ENCODE results near the gene STAT4.
A peak's percentile ranks its signal among the peaks of the same experiment; 100 is the strongest.

STAT4 gene

DNA sequence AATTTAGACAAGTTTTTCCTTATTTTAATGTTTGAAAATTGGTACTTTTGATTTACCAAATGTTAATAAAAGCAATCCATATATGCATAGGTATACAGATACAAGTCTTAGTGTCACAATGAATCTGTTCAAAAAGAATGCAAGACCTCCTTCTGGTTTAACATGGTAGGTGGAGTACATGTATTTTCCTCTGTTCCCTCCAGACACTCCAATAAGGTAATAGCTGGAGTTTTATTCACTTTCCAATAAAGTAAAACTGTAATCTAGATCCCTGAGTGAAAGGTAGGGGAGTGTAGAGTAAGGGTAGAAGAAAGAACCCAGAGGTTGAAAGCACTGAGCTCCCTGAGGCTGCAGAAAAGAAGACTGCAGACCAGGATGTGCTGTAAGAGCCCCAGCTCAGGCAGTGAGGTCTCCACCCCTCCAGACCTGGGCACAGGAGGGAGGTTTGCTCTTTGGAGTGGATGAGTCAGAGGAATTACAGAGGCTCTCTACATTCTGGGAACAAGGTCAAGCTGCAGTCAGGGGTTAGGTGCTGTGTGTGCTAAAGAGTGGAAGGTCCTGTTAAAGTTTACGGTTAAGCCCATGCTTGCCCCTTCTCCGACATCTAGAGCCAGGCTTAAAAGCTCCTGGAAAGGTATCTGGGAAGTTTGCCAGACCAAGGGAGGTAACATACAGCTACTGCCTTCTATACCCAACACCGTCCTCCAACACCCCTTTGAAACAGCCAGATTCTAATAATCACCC, 109.2 kb downstream of the STAT4 start:
- no peak for DNase-seq (ENCODE audit: low read depth)

DNA sequence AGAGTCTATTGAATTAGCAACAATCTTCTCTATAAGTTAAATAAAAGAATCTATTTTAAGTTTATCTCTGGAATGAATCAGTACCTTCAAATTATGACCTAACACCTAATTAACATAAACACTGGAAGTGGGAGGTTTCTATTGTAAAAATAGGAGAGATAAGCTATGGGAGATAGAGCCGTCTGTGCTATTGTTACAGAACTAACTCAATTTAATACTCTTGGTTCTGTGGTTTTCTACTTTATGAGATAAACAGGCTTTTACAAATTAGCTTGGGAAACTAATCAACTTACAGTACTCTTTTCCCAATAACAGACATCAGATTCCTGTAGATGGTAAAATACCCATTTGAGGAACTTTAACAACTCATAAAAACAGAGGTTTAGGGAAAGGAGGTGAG, 111.2 kb downstream of the STAT4 start:
- DNase-seq (ENCODE audit: low read depth), result no peak

DNA sequence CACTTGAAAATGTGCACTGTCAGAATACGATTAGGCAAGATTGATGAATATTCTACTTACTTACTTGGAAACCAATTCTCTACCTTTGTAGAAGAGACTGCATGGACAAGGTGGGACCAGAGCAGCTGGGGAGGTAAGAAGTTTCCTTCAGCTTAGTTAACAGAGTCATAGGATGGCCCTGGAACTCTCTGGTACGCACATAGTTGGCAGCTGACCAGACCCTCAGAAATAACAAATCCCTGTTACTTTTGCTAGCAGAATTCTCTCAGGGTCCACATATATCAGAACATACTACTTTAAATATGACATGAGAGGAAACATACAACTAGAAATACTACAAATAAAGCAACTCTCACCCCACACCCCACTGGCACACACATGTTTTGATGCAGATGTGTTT, 112.1 kb downstream of the STAT4 start:
- DNase-seq (ENCODE audit: low read depth), result no peak

DNA sequence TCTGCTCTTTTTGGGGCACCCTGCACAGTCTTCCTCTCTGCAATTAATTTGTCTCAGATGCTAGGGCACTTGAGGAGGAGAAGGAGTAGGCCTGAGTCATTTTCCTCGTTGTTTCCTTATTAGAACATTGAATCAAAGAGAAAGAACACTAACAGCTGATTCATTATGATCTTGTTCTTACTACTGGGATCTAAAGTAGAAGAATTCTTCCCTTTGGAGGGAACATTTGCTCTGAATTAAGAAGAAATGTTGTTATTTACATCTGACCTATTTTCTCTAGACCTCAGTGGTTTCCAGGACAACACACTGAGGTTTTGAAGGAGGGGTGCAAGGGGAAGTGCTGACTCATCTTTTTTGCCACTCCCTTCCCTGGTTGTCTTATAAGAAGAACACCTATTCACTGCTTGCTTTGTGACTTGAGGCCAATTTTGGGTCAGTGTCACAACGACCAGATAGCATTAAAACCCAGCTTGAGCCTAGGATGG, 112.5 kb downstream of the STAT4 start:
- no peak for DNase-seq (ENCODE audit: low read depth)

DNA sequence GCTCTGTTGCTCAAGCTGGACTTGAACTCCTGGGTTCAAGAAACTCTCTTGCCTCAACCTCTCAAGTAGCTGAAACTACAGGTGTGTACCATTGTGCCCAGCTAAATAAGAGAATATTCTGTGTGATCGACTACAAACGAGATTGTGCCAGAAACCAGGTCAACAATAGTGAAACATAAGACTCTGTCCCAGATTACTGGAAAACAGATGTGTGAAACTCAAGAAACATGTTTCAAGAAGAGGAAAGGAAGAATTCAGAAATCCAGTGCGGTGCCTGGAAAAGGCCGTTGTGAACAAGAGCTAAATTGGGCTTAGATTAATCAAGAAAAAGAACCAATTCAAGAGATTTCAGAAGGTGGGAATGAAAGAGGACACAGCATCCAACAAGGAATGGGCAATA, 113.4 kb downstream of the STAT4 start:
- no peak for DNase-seq (ENCODE audit: low read depth)

DNA sequence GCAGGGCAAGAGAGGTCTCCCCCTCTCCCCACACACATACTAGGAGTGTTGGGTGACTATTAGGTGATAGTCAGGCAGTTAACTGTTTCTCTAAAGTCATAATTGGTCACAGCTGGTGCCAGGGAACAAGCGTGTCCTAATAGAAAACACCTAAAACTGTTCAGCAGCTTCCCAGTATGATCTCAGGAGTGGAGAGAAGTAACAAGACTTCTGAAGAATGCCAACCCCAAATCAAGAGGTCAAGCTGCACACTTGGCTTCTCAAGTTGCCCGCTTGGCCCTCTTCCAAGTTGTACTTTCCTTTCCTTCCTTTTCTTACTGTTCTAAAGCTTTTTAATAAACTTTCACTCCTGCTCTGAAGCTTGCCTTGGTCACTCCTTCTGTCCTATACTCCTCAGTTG, 114.4 kb downstream of the STAT4 start:
- DNase-seq (ENCODE audit: low read depth), result no peak

DNA sequence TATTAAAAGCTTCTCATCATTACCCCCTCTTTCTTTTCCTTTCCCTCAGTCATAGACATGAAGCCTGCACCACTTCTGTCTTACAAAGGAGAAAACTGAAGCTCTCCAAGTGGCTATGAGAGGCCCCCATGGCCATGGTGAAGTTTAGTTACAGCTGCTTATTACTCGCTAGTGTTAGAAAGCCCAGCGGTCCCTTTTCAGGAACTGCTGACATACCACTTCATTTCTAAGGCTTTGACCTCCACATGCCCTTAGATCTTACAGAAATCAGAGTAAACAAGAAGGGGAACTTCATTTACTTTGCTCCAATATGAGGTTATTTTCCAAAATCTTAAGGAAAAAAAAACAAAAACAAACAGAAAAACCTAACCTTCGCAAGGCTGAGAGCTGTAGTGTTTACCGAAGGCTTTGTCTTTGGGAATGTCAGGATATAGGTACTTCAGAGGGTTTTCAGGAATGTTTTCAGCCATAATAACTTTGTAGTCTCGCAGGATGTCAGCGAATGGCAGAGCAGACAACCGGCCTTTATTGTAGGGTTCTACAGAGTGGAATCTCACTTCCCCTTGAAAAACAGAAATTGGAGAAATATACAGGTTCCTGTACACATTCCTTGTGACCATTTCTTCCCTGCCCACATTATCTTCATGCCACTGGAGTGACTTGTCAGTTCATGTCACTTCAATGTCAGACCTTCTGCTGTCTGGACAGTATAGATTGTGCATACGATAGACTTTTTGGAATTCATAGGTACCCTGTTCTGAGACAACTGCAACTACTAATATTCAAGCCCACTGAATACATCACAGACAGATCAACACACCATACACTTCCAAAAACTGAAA, 118.0 kb downstream of the STAT4 start:
- no peak for DNase-seq (ENCODE audit: low read depth)

DNA sequence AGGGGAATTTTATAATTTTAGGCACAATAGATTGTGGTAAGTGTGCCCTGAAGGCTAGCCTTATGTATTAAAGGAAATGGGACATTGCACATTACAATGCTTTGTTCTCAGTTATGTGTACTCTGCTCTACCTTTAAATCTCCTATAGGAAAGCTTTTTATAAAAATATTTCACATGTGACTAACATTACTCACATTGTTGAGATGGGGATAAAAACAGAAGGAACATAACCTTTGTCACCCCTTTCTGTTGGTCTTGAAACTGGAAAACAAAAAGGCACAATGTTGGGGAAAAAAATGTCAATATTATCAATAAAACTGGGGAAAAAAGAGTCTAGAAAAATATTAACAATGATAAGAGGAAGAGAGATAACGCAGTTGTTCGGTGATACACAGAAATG, 119.5 kb downstream of the STAT4 start:
- DNase-seq (ENCODE audit: low read depth), result no peak

DNA sequence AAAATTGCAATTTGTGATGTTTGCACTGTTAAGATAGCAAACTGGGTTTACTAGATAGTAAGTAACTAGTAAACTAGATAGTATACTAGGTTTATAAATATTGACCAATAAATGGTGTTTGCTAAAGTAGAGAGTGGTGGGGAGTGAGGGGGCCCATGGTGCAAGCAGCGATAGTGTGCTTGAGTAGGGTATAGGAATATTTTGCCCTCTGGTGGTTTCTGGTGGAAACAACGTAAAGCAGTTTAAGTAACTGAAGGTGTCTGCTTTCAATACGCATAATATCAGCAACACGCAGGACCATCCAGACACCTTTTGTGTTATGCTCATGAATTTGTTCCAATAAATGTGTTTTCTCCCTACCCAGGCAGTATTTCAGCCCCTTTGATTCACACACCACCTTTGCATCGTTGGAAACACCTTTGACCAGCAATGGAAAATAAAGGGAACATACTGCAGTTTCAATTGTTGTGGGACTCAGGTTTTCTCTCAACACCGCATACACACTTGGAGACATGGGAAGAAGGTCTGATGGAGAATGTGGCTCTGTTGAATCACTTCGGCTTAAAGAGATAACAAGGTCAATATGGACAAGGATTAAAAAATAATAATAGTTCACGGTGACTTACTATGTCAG, 120.2 kb downstream of the STAT4 start:
- no peak for DNase-seq (ENCODE audit: low read depth)

DNA sequence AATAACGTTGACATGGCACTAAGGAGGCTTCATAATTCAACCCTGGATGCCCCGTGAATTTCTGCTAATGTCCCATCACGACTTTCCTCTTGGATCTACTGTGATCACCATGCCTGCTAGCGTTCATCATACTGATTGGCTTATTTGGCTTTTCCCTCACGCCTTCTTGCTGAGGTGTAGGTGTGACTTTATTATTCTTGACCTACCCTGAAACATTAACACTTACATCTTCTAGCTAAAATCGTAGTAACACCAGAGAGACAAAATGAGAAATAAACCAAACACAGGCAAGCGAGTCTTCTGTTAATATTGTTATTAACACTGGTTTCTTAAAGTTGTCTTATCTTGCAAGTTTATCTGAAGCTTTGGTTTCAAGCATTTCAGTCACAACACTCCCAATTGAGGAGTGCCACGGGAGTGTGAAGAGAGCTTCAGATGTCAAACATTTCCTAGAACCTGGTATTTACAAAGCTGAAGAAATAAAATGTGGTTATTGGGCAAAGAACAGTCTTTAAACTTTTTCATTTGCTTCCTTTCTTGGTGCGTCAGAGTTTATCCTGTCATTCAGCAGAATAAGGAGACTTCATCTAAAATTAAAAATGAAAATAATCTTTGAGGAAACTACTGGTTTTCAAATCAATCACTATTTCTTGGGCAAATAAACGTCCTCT, 121.4 kb downstream of the STAT4 start:
- DNase-seq (ENCODE audit: low read depth), result no peak

DNA sequence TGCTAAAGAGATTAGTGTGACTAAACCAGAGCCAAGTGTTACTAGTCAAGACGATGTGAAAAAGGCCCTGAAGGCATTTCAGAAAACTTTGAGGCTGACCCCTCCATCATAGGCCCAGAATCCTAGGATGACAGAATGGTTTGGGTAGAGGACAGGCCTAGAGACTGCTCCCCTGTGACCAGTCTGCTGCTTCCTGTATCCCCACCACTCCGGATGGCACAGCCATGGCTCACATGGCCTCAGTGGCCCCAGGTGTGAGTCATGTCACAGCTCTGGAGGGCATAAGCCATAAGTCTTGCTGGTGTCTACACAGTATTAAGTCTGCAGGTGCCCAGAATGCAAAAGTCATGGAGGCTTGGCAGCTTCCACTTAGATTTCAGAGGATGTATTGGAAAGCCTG, 124.4 kb downstream of the STAT4 start:
- no peak for DNase-seq (ENCODE audit: low read depth)

DNA sequence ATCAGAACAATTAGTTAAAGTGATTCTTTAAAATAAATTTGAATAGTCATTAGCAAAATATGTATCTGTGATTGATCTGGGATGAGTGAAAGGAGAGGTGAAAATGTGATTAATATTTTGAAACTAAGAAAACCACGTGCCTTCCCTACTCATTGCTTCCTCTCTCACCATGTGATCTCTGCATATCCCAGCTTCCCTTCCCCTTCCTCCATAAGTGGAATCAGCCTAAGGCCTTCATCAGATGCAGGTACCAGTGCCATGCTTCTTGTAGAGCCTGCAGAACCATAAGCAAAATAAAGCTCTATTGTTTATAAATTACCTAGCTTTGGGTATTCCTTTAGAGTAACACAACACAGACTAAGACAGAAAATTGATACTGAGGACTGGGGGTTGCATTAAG, 125.7 kb downstream of the STAT4 start:
- no peak for DNase-seq (ENCODE audit: low read depth)

DNA sequence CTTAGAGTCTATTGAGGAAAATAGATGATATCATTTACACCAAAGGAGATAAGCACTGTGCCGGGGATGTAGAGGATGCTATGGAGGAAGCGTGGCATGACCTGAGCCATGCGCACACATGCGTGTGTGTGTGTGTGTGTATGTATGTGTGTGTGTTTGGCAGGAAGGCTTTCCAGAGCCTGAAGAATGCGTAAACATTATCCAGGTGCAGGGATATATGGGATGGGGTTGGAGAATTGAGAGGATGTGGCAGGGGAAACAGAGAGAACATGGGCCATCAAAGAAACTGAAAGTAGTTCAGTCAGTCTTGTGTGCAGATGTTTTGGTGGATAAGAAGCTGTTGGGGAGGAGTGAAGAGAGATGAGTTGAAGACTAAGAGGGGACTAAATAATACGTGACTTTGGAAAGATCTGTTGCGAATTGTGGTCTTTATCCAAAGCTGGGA, 127.5 kb downstream of the STAT4 start:
- no peak for DNase-seq (ENCODE audit: low read depth)

DNA sequence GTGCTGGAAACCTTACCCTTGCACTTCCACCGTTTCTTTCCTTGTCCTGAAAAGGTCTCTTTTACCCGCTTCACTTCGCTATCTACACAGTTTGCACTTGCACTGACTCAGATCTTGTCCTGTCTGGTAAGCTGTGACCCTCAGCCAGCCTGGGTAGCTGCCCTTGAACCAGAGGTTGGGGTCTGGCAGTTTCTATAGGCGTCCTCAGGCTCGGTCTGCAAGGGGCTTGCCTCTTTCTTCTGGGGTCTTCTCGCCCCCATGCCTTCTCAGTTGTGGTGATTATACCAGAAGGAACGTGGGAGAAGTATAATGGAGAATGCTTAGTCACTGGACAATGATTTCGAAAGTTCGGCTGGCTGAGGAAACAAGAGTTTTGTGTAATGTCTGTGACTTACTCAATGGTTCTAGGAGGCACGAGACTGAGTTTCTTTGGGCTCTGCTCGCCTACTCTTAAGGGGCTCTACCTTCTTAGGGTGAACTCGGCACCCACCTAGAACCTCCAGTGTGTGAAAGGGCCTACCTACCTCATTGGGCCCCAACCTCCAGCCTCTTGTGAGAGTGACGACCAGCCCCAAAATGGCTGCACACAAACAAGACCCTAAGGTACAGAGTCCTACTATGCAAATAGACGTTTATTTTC, 129.9 kb downstream of the STAT4 start:
- no peak for DNase-seq (ENCODE audit: low read depth)

DNA sequence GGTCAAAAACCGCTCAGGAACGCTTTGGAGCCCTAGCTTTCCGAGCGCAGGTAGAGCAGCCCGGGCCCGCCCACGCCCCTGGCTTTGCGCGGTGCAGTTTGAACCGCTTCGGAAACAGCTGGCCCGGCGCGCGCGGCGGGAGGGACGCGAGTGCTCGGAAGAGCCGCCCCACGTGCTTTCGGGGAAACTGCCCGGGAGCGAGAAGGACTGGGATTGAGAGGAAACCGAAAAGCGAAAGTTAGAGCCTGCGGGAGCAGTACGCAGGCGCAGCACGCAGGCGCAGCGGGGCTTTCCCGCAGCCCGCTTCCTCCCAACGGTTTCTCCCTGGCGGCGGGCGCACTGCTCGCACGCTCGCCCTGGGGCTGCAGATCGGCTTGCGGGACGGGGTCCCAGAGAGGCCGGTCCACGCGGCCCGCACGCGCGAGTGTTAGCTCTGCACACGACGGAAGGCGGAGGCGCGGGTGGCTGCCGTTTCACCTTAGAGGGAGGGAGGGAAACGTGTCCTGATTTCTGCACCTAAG, 130.5 kb downstream of the STAT4 start:
- peak; percentile 91 for DNase-seq (ENCODE audit: low read depth)

DNA sequence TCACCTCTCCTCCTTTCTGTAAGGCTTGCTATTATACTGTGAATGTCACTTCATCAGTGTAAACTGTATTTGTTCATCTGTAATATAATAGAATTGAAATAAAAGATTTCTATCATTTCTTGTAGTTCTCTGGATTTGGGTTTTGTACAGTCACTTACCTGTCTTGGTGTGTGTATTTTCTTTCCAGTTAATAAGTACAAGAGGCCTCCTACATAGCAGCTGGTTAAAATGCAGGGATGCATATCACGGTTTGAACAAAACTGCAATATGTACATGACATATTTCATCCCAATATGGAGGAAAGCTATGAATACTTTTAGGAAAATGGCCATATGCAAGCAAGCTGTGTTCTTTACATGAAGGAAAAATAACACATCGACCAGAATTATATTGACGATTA, 131.4 kb downstream of the STAT4 start:
- DNase-seq (ENCODE audit: low read depth), result no peak

DNA sequence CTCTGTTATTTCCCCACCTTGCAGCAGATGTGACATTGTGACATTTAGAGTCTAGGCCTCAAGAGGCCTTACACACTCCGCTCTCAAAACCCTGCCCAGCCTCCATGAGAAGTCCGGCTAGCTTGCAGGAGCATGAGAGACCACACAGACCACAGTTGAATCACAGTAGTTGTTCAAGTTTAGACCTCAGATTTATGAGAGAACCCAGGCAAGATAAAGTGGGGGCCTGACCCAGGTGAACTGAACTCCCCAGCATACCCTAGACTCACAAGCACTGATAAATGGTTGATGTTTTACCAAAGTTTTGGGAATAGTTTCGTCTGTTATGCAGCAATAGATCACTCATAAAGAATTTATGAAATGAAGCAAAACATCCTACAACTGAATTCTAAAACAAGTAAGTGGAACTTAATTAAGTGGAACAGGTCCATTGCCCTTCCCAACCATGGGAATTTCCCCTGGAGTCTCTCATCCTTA, 132.1 kb downstream of the STAT4 start:
- DNase-seq (ENCODE audit: low read depth), result no peak

DNA sequence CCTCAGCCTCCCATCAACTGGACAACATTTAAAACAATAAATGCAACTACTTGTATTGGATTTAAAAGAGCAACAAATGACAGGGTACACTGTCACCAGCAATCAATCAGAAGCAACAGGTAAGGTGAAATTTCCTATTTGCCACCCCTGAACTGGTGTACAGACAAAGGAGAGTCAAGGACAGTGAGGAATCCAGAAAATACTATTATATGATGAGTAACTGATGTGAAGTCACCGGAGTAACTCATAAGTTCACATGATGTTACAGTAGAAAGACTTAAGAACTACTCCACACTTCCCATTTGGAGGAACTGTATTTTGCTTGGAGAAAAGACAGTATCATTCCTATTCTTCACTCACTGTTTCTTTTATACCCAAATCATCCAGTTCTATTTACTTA, 132.7 kb downstream of the STAT4 start:
- DNase-seq (ENCODE audit: low read depth), result no peak

DNA sequence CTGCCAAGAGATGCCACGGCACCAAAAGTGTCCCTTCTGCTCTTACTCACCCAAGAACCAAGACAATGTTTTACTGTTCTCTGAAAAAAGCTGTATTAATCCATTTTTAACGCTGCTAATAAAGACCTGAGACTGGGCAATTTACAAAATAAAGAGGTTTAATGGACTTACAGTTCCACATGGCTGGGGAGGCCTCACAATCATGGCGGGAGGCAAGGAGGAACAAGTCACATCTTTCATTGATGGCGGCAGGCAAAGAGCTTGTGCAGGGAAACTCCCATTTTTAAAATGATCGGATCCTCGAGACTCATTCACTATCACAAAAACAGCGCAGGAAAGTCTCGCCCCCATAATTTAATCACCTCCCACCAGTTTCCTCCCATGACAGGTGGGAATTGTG, 135.0 kb downstream of the STAT4 start:
- DNase-seq (ENCODE audit: low read depth), result no peak

DNA sequence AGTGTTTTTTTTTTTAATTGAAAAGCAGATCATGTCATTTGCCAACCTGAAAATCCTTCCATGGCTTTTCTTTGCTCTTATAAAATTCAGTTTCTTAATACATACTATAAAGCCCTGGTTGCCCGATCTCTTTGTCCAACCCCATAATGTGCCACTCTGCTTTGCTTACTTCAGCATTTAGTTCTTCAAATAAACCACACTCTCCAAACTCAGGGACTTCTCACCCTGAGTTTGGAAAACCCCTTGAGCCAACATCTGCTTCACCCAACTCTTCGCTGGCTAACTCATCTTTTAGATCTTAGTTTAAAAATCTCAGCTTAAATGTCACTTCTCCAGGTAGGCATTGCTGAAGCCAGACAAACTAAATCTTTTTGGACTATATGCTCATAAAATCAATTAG, 135.6 kb downstream of the STAT4 start:
- no peak for DNase-seq (ENCODE audit: low read depth)

DNA sequence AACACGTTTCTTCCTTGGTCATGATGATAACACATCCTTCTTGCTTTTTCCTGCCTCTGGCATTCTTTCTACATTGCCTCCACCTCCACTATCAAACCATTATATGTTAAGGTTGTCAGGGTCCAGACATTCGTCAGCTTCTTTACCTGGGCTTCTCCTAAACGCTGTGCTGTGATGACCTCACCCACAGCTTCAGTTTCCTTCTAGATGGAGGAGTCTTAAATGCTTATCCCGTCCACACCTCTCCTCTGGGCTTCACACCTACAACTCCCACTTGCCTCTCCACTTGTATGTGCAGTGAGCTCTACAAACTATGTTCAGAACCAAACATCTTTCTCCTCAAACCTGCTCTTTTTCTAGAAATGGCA, 136.2 kb downstream of the STAT4 start:
- DNase-seq (ENCODE audit: low read depth), result no peak
